ENCODE data around the gene NCOA1.

NCOA1 gene

GRCh38 chr2:24744356-24744755 is 253.3 kb downstream of the NCOA1 start:
- no peak for ATAC-seq
- DNase-seq: no peak

DNA sequence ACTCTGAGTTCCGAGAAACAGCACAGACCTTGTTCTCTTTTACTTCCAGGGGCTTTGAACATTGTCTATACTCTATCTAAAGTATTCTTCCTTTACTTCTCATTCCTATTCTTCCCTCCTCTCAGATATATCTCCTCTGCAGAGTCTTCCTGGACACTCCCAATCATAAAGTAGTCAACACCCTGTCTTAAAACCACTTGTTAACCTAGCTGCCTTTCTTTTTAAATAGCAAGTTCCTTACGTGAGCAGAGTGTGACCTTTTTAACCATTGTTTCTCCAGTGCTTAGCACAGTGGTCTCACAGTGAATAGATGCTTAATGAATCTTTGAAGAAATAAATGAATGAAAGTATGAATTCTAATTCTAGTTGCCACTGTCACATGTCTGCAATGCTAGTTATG is 254.8 kb downstream of the NCOA1 start:
- no peak for DNase-seq
- ATAC-seq: no peak

DNA sequence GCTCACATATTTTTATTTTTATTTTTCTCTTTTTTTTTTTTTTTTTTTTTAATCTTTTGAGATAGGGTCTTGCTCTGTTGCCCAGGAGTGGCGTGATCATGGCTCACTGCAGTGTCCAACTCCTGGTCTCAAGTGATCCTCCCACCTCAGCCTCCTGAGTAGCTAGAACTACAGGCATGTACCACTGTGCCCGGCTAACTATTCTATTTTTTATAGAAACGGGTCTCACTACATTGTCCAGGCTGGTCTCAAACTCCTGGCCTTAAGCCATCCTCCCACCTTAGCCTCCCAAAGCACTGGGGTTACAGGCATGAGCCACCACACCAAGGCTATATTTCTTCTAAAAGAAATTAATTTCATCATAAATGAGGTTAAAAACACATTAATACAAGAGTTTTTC is 256.2 kb downstream of the NCOA1 start:
- ATAC-seq (no peak), DNase-seq (no peak)

DNA sequence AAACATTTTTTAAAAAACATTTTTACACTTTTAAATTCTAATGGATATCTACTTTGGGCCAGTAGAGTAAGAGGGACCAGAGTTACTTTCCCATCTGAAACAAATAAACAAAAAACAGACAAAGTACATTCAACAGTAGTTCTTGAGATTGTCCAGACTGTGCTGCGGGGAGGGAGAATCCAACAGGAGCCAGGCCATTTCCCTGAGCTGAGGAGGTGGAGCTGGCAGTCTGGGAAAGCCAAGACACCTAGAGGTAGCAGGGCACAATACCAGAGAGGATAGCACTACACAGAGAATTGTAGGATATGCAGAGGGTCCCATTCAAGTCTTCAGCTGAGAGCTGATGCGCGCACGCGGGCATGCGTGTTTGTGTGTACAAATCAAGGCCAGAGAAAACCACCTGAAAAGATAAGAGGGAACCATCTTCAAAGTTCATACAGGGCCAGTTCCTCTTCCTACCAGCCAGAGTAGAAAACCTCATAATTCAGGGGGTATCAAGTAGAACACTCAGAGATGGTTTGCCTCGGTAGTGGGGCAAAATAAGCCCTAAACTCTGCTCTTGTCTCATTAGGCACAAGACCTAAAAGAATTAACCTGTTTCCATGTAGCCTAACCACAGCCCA is 258.1 kb downstream of the NCOA1 start:
- no peak for ATAC-seq
- DNase-seq: no peak

DNA sequence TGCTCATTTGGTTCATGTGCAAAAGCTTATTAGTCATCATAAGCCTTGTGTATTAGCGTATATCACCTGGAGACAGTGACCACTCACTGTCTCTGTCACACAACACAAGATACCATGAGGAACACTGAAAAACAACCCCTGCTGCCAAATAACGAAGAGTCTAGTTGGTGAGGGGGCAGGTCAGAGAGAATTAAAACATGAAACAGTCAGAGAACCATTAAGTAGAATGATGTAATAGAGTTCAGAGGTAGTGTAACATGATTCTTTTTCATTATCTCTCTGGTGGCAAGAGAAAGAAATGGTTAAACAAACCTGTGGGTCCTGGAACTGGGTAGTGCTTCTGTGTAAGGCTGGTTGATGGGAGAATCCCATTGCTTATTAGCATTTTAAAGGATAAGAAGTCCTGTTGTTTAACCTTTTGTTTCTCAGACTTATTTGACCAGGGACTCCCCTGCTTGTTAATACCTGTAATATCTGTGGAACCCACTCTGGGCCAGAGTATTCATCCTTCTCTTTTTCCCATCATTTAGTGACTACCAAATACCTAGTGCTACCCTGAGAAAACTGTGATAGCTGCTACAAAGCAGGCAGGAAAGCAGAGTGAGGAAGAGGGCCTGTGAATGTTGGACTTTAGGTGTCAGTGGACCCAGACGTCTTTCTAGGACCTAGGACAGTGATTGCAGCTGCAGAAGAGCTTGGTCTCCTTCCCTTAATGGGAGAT is 264.1 kb downstream of the NCOA1 start:
- DNase-seq (no peak), ATAC-seq (peak; percentile 49)

DNA sequence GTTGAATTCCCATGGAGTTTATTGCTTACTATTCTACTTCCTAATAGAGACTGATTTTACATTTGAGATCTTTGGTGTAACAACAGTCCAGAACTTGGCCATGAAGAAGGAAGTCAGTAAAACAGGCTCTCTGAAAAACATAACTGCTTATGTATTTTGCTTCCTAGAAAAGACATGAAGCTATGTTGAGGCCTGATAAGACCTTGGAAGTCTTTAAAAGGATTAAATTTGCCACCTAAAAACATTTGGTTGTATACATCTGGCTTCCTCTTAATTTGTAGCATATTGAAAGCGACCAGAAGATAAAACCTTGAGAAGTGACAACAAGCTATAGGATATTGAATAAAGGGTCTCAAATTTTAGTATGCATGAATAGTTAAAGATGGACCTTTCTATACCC is 265.7 kb downstream of the NCOA1 start:
- no peak for DNase-seq
- ATAC-seq: no peak

- DNase-seq: no peak
- no peak for ATAC-seq
These were observed 270.8 kb downstream of the NCOA1 start for GRCh38 chr2:24761866-24762265.

GRCh38 chr2:24762518-24762917 is 271.5 kb downstream of the NCOA1 start:
- DNase-seq (no peak), ATAC-seq (no peak)

DNA sequence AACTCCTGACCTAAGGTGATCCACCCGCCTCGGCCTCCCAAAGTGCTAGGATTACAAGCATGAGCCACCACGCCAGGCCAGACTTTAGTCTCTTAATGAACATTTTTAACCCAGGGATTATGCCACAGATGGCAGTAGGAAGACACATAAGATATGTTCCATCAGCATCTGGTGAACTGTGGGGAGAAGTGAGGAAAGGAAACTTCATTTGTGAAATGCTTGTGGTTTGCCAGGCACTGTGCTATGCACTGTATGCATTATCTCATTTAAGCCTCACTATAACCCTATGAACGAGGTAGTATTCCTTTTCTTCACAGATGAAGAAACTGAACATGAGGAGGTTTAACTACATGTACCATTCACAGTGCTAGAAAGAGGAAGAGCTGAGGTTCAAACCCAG is 272.8 kb downstream of the NCOA1 start:
- ATAC-seq (no peak), DNase-seq (no peak)

GRCh38 chr2:24766609-24767008 is 275.6 kb downstream of the NCOA1 start:
- ATAC-seq: no peak
- DNase-seq: no peak

DNA sequence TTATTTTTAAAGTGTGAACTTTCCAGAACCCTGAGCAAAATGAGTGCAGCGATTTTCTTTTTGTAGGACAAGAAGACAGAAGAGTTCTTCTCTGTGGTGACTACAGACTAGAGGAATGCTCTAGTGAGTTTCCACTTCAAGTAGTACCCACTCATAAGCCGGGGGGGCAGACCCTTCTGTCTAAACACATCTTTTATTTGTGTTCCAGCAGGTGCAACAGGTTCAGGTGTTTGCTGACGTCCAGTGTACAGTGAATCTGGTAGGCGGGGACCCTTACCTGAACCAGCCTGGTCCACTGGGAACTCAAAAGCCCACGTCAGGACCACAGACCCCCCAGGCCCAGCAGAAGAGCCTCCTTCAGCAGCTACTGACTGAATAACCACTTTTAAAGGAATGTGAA is 277.0 kb downstream of the NCOA1 start:
- ATAC-seq (no peak), DNase-seq (no peak)

DNA sequence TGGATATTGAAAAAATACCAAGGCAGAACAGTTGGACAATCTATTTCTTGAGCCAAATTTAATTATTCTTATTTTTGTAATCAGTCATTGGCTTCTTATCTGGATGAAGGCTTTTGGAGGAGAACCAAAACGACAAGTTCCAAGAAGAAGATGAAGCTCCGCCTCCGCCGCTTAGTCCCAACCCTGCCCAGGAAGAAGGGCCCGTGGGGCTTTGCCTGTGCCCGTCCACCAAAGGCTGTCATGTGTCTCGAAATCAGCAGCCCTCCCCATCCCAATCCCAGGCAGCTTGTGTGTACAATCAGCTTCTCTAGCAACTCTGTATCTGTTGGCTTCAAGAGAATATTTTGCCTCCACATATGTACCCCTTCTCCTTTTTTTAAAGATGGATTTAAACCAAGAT is 277.5 kb downstream of the NCOA1 start:
- DNase-seq: no peak
- ATAC-seq: no peak

GRCh38 chr2:24771061-24771460 is 280.0 kb downstream of the NCOA1 start:
- ATAC-seq: no peak
- DNase-seq: no peak

GRCh38 chr2:24771764-24772586 is 280.9 kb downstream of the NCOA1 start:
- DNase-seq (no peak), ATAC-seq (no peak)

DNA sequence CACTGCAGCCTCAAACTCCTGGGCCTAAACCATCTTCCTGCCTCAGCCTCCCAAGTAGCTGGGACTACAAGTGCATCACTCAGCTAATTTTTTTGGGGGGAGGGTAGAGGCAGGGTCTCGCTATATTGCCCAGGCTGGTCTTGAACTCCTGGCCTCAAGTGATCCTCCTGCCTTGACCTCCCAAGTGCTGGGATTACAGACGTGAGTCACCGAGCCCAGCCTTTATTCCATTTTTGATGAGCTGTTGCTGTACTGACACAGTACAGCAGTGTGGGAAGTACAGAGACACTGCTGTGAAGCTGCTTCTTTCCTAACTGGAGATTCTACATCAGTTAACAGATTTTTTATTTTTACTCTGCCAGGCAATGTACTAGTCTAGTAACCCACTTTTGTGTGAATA is 283.3 kb downstream of the NCOA1 start:
- DNase-seq (no peak), ATAC-seq (no peak)

- DNase-seq: no peak
These were observed 288.1 kb downstream of the NCOA1 start for GRCh38 chr2:24779116-24779515.

DNA sequence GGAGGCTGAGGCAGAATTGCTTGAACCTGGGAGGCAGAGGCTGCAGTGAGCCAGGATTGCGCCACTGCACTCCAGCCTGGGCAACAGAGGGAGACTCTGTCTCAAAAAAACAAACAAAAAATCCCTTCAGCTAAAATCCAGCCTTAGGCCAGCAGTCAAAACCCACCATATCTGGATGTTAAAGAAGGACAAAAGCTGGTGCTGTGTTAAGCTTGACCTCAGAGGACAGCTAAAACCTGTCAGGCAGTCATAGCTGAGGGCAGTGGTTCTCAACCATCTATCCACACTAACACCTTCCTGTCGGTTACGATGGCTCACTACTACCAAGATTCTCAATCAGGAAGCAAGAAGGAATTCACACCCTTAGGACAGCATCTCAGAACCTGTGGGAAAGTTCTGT is 292.6 kb downstream of the NCOA1 start:
- DNase-seq (no peak), ATAC-seq (no peak)

More at GRCh38 chr2:24779116-24779515, 288.1 kb downstream of the NCOA1 start:
- no peak for ATAC-seq

DNA sequence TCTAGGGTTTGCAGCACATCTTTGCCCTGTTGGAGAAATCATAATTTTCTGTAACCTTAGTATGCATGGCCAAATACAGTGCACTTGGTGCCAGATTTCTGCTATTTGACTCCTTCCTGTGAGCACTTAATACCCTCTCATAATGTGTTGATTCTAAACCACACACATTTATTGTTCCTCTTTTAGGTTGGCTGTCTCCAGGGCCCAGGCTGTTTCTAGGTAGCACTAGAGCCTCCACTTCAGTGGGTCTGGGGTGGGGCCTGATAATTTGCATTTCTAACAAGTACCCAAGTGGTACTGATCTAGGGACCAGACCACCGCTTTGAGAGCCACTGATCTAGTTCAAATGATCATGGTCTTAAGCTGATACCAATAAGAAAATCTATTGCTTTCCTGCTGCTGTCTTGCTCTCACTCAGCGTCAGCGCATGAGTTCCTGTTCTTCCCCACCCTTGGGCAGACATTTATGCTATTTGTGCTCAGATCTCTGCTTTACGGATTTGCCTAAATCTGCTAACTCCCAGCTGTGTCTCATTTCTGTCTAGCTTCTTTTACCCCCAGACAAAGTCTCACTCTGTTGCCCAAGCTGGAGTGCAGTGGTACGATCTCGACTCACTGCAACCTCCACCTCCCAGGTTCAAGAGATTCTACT is 294.7 kb downstream of the NCOA1 start:
- DNase-seq (no peak), ATAC-seq (peak; percentile 23)

- DNase-seq (no peak), ATAC-seq (no peak)
These were observed 296.5 kb downstream of the NCOA1 start for GRCh38 chr2:24787532-24787931.

DNA sequence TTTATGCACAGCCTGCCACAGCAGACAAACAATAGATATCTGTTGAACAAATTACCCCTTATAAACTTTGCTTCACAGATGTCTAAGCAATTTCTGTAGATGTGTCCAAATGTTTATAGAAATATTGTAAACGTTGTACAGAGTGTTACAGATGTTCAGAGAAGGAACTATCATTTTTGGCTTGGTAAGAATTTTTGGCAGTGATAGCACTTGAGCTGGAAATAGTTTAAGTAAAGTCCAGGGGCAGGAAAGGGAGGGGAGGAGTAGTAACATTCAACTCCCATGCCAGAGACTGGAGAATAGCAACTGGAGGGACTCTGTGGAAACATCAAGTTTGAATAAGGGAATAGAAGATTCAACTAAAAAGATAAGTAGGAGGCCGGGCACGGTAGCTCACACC is 297.8 kb downstream of the NCOA1 start:
- DNase-seq (no peak), ATAC-seq (no peak)

GRCh38 chr2:24791452-24791851 is 300.4 kb downstream of the NCOA1 start:
- DNase-seq: no peak

DNA sequence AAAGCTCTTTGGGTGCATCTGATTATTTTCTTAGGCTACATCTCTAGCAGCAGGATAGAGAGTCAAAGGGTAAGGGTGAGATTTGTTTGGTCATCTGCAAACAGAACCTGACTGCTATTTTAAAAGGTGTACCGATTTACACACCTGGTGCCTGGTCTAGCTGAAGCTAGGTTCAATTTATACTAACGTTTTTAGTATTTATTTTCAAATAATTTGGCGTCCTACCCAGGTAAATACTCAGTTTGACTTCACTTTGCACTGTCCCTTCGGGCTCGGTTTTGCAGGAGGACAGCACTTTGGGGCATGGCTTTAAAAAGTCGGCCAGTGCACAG is 301.5 kb downstream of the NCOA1 start:
- ATAC-seq: no peak

More at GRCh38 chr2:24791452-24791851, 300.4 kb downstream of the NCOA1 start:
- ATAC-seq: no peak

More for the DNA sequence above, 301.5 kb downstream of the NCOA1 start:
- DNase-seq: no peak
